Upper lobe of left lung (tissue), 4 donors: ENCODE results near the gene MEGF11.

Source experiments
- POLR2A ChIP-seq, 4 donors: fragments of 450-650 bp; IDR thresholded peaks; one replicate each; pipeline ENCODE4 v1.5.1; 2016 to 2017; ENCODE audit warnings: antibody characterized with exemption in 4 of 4, mild to moderate bottlenecking in 2 of 4
- TF ChIP-seq, protein P1 (sequence below), 6 experiments: fragments of 450-650 bp in 4 of 6; fragments of 200-600 bp in 2 of 6; sonication (generic) in 2 of 6; IDR thresholded peaks; one replicate each; pipeline ENCODE4 v1.5.1; 2016 to 2019; ENCODE audit warnings: antibody characterized with exemption in 6 of 6

GRCh38 chr15:66226736-66227135 is 26.8 kb downstream of the MEGF11 start:
- TF ChIP-seq, protein P1, sequence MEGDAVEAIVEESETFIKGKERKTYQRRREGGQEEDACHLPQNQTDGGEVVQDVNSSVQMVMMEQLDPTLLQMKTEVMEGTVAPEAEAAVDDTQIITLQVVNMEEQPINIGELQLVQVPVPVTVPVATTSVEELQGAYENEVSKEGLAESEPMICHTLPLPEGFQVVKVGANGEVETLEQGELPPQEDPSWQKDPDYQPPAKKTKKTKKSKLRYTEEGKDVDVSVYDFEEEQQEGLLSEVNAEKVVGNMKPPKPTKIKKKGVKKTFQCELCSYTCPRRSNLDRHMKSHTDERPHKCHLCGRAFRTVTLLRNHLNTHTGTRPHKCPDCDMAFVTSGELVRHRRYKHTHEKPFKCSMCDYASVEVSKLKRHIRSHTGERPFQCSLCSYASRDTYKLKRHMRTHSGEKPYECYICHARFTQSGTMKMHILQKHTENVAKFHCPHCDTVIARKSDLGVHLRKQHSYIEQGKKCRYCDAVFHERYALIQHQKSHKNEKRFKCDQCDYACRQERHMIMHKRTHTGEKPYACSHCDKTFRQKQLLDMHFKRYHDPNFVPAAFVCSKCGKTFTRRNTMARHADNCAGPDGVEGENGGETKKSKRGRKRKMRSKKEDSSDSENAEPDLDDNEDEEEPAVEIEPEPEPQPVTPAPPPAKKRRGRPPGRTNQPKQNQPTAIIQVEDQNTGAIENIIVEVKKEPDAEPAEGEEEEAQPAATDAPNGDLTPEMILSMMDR (IDR thresholded peaks at IDR 0.05) = no peak
- no peak for TF ChIP-seq POLR2A (IDR thresholded peaks at IDR 0.05)
